Mesothelial cell of epicardium (in vitro differentiated cells): ENCODE data around the gene EDA2R. TPM values are rescaled to one million over a fixed set of nuclear protein-coding genes. Genes with fewer than 3 reads are reported as not detected.

Experiments used
- DNase-seq, 2 experiments: peaks; one replicate each; pipeline ENCODE4 v3.0.0; 2021; ENCODE audit warnings: low spot score in 2 of 2; ENCODE audit not compliant: unreplicated experiment in 2 of 2
- H3K27ac Mint-ChIP-seq: 2 replicates; pipeline ENCODE4 v1.8.0; 2021; ENCODE audit warnings: mixed read lengths
- H3K27me3 Mint-ChIP-seq: 2 replicates; pipeline ENCODE4 v1.8.0; 2021; ENCODE audit warnings: low read depth, mixed read lengths
- H3K36me3 Mint-ChIP-seq: 2 replicates; pipeline ENCODE4 v1.8.0; 2021; ENCODE audit warnings: mixed read lengths
- H3K4me1 Mint-ChIP-seq: 2 replicates; pipeline ENCODE4 v1.8.0; 2021; ENCODE audit warnings: mixed read lengths
- H3K4me3 Mint-ChIP-seq: 2 replicates; pipeline ENCODE4 v1.8.0; 2021; ENCODE audit warnings: mild to moderate bottlenecking, moderate library complexity, mixed read lengths
- H3K9me3 Mint-ChIP-seq: 2 replicates; pipeline ENCODE4 v1.8.0; 2021; ENCODE audit warnings: mixed read lengths
- total RNA-seq: library from RNA; stranded (reverse); gene quantifications from 3 replicates; pipeline ENCODE4 v1.2.1, GENCODE V29; 2021
- TF ChIP-seq, protein P1 (sequence below): fragments of 200-600 bp; sonication (generic); IDR thresholded peaks from one replicate; pipeline ENCODE4 v1.5.0; 2021; ENCODE audit warnings: antibody characterized with exemption; ENCODE audit not compliant: unreplicated experiment

Gene EDA2R
- total RNA-seq, 1 donor from 2014 or later, result 13.6 TPM

DNA sequence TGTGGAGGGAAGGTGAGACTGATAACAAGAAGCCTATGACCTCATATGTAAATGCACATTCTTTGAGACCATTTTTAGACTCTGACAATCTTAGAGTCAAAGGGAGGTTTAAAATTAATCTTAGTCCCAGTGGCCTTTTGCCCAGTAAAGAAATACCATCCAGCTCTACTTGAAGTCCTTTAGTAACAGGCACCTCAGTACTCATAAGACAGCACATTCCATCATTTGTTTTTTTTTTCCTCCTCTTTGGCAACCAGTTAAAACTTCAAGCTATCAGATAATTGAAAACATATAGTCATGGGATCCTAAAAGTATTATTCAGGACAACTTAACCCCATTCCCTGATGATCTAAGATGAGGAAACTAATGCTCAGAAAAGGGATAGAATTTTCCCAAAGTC is 4.6 kb downstream of the EDA2R start:
- no peak overlapping the region for H3K27ac Mint-ChIP-seq
- no peak for DNase-seq
- no peak overlapping the region for H3K4me3 Mint-ChIP-seq
- H3K9me3 Mint-ChIP-seq, result peaks cover 46% of the 10 kb centered on the region
- H3K27me3 Mint-ChIP-seq, result no peaks in the 10 kb centered on the region
- TF ChIP-seq, protein P1, sequence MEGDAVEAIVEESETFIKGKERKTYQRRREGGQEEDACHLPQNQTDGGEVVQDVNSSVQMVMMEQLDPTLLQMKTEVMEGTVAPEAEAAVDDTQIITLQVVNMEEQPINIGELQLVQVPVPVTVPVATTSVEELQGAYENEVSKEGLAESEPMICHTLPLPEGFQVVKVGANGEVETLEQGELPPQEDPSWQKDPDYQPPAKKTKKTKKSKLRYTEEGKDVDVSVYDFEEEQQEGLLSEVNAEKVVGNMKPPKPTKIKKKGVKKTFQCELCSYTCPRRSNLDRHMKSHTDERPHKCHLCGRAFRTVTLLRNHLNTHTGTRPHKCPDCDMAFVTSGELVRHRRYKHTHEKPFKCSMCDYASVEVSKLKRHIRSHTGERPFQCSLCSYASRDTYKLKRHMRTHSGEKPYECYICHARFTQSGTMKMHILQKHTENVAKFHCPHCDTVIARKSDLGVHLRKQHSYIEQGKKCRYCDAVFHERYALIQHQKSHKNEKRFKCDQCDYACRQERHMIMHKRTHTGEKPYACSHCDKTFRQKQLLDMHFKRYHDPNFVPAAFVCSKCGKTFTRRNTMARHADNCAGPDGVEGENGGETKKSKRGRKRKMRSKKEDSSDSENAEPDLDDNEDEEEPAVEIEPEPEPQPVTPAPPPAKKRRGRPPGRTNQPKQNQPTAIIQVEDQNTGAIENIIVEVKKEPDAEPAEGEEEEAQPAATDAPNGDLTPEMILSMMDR, result no peak
- peaks cover 16% of the 10 kb centered on the region for H3K4me1 Mint-ChIP-seq
- H3K36me3 Mint-ChIP-seq, result peaks cover 14% of the 10 kb centered on the region

DNA sequence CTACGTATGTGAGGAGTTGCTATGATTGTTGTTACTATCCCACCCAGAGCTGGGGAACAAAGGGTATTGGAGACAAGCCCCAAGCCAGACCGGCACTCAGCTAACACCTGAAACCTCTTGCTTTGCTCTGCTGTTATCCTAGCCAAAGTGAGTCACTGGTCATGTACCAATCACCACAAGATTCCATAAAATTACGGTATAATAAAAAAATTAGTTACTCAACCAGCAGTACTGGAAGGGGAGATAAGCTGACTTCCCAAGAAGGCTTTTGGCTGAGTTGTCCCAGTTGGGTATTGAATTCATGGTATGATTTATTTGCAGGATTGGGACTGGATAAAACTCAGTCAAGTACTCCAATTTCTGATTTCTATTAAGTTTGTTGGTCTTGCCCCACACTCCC is 5.3 kb downstream of the EDA2R start:
- TF ChIP-seq, protein P1, result no peak
- Mint-ChIP-seq H3K4me1 (peaks cover 14% of the 10 kb centered on the region), H3K27ac (no peak overlapping the region), H3K4me3 (no peak overlapping the region), H3K9me3 (peaks cover 53% of the 10 kb centered on the region), H3K27me3 (no peaks in the 10 kb centered on the region), H3K36me3 (peaks cover 14% of the 10 kb centered on the region)
- DNase-seq, result no peak

DNA sequence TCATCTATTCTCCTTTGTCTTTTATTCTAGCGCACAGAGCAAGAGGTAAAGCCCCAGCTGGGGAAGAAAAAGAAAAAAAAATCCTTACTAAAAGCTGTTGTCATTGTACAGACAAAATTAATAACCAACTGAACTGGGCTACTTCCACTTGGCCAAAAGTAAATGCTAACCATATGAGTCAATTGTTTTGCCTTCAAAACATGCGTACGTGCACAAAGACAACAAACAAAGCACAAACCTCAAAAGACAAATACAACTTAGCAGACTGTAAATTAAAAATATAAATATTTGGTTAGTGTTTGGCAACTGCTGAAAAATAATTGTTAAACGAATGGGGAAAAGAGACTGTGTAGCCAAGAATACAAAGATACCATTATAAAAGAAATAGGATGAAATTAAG is 5.9 kb downstream of the EDA2R start:
- Mint-ChIP-seq H3K4me1 (peaks cover 11% of the 10 kb centered on the region), H3K36me3 (peaks cover 14% of the 10 kb centered on the region), H3K9me3 (peaks cover 59% of the 10 kb centered on the region), H3K27me3 (no peaks in the 10 kb centered on the region), H3K27ac (no peak overlapping the region), H3K4me3 (no peak overlapping the region)
- TF ChIP-seq, protein P1, result no peak
- no peak for DNase-seq

DNA sequence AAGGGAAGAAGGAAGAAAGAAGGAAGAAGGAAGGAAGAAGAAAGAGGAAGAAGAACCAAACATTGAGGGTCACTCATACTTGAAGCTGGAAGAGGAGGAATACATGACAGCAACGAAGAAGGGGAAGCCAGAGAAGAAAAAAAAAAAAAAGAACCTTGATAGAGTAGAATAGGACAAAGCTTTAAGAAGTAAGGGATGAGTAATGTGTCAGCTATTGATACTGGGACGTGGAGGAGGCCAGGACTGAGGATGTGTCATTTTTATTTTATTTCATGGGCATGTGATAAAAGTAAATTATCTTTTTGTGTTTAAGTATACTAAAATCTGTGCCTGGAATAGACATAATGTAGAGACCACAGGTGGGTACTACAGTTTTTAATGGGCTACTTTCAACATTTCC is 6.4 kb downstream of the EDA2R start:
- peaks cover 10% of the 10 kb centered on the region for H3K4me1 Mint-ChIP-seq
- H3K36me3 Mint-ChIP-seq, result peaks cover 14% of the 10 kb centered on the region
- peaks cover 64% of the 10 kb centered on the region for H3K9me3 Mint-ChIP-seq
- H3K4me3 Mint-ChIP-seq, result no peak overlapping the region
- DNase-seq, result no peak
- TF ChIP-seq, protein P1, result no peak
- no peak overlapping the region for H3K27ac Mint-ChIP-seq
- H3K27me3 Mint-ChIP-seq, result no peaks in the 10 kb centered on the region

DNA sequence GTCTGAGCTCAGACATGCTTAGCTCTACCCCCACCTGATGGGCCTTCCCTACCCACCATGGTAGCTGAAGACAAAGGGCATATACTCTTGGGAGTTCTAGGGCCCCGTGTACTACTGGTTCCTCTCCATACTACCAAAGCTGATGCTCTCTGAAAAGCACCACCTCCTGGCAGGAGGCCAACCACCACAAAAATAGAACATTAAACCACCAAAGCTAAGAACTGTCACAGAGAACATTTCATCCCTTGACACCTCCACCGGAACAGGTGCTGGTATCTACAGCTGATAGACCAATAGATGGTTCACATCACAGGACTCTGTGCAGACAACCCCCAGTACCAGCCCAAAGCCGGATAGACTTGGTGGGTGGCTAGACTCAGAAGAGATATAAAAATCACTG is 13.4 kb downstream of the EDA2R start:
- Mint-ChIP-seq H3K4me1 (no peaks in the 10 kb centered on the region), H3K27ac (no peak overlapping the region), H3K4me3 (no peak overlapping the region), H3K36me3 (peaks cover 10% of the 10 kb centered on the region), H3K27me3 (no peaks in the 10 kb centered on the region), H3K9me3 (peaks cover 59% of the 10 kb centered on the region)
- no peak for DNase-seq
- TF ChIP-seq, protein P1, result no peak

DNA sequence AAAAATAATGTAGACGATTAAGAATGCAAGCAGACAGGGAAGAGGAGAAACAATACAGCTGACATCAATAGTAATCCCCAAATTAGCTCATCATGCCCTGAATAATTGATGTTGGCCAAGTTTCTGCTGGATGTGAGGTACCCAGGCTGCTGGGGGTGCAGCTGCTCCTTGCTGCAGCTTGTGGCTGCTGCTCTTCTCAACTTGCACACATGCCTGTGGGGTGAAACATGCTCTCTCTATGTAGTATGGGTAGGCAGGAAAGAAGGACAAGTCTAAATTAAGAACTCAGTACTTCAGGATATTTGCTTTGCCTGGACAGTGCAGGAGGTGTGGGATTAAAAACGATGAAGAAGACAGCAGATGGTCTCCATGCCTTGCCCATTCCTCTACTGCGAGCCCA is 16.7 kb downstream of the EDA2R start:
- DNase-seq, result no peak
- Mint-ChIP-seq H3K27ac (no peak overlapping the region), H3K9me3 (peaks cover 29% of the 10 kb centered on the region), H3K36me3 (no peaks in the 10 kb centered on the region), H3K4me3 (no peak overlapping the region), H3K27me3 (no peaks in the 10 kb centered on the region), H3K4me1 (no peaks in the 10 kb centered on the region)
- TF ChIP-seq, protein P1, result no peak
